ENCODE measurements around the gene PIANP. TPM values are rescaled to one million over a fixed set of nuclear protein-coding genes. Genes with fewer than 3 reads are reported as not detected.

PIANP gene
- total RNA-seq, 1 donor from 2014 or later, result 0.18 TPM

DNA sequence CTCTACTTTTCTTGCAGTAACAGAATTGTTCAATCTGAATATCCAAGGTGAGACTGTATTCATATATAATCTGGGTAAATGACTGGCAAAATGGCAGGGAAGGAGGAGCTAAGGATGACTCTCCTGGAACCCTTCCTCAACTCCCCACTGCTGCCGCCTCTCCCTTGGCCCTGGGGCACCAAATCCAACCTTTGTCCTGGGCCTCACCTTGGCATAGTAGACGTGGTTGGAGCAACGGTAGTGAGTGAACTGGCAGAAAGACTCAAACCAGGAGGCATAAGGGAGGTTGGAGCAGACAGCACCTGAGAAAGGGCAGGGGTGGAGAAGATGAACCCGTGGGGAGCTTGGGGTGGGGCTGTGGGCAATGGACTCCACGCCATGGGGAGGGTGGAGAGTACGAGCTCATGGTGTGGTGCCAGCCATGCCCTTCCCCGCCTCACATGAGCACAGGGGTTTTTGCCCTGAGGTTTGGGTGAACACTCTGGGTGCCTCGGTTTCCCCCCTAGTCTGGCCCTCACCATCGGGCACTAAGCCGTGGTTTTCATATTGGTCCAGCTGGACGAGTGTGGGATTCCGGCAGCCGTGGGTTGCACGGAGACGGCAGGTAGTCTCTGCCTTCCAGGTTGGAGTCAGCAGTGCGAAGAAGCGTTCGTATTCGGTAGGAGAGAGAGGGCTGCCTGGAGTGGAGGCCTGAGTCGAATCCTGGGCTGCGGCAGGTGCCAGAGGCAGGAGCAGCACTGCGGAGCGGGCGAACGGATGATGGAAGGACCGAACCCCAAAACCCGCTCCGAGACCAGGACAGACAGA is 54.1 kb downstream of the PIANP start:
- TF ChIP-seq, protein P1, sequence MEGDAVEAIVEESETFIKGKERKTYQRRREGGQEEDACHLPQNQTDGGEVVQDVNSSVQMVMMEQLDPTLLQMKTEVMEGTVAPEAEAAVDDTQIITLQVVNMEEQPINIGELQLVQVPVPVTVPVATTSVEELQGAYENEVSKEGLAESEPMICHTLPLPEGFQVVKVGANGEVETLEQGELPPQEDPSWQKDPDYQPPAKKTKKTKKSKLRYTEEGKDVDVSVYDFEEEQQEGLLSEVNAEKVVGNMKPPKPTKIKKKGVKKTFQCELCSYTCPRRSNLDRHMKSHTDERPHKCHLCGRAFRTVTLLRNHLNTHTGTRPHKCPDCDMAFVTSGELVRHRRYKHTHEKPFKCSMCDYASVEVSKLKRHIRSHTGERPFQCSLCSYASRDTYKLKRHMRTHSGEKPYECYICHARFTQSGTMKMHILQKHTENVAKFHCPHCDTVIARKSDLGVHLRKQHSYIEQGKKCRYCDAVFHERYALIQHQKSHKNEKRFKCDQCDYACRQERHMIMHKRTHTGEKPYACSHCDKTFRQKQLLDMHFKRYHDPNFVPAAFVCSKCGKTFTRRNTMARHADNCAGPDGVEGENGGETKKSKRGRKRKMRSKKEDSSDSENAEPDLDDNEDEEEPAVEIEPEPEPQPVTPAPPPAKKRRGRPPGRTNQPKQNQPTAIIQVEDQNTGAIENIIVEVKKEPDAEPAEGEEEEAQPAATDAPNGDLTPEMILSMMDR (IDR thresholded peaks at IDR 0.05), result no peak
- Histone ChIP-seq H3K4me3 (peak overlapping the region; percentile 54), H3K27me3 (ENCODE audit: low read depth) (no peaks in the 10 kb centered on the region), H3K36me3 (peaks cover 33% of the 10 kb centered on the region), H3K4me1 (peaks cover 25% of the 10 kb centered on the region), H3K9me3 (no peaks in the 10 kb centered on the region), H3K27ac (peak overlapping the region; percentile 62)
- ATAC-seq, result no peak
- DNase-seq, result no peak
- intact Hi-C loops (cut with DNase I), result no loop called here

DNA sequence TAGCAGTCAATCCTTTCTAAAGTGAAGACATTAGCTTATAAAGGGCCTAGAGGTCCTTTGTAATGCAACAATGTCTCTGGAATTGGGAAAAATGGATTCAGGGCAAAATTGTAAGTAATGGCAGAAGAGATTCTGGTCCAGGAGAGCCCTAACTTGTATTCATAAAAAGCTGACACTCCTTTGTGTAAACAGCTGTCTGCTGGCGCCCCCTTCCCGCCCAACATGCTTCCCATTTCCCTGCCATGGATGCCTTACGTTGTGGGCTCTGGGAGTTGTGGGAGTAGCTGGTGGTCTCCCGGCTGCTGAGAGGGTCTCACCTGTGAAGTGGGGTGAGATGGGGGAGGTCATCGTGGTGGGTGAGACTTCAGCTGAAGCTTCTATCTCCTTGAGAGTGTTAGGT is 55.7 kb downstream of the PIANP start:
- H3K27me3 ChIP-seq (ENCODE audit: low read depth), result no peaks in the 10 kb centered on the region
- DNase-seq (no peak), ATAC-seq (no peak)
- H3K27ac ChIP-seq, result peak overlapping the region; percentile 70
- H3K4me3 ChIP-seq, result no peak overlapping the region
- no peaks in the 10 kb centered on the region for H3K9me3 ChIP-seq
- peaks cover 17% of the 10 kb centered on the region for H3K36me3 ChIP-seq
- peaks cover 25% of the 10 kb centered on the region for H3K4me1 ChIP-seq
- TF ChIP-seq, protein P1 (IDR thresholded peaks at IDR 0.05), result peak; percentile 20
- intact Hi-C loops (cut with DNase I), result no loop called here

DNA sequence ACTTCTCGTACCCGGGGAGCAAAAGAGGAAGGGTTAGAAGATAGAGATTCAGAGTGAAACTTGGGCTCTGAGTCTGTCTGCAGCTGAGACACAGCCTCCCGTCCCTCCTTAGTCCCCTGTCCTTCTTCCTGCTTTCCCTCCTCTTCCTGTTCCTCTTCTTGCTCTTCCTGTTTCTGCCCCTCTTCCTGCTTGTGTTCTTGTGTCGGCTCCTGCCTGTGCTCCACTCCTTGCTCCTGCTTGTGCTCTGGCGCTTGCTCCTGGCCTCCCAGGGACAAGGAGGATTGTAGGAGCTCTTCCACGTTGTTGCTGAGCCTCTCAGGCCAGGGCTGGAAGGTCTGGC is 56.4 kb downstream of the PIANP start:
- ATAC-seq, result peak; percentile 48 to 74
- H3K4me3 ChIP-seq, result no peak overlapping the region

More for the DNA sequence above, 56.4 kb downstream of the PIANP start:
- H3K36me3 ChIP-seq, result peaks cover 12% of the 10 kb centered on the region
- peaks cover 25% of the 10 kb centered on the region for H3K4me1 ChIP-seq
- TF ChIP-seq, protein P1 (IDR thresholded peaks at IDR 0.05), result no peak
- DNase-seq, result no peak
- H3K9me3 ChIP-seq, result no peaks in the 10 kb centered on the region
- H3K27me3 ChIP-seq (ENCODE audit: low read depth), result no peaks in the 10 kb centered on the region
- H3K27ac ChIP-seq, result peak overlapping the region; percentile 70
- intact Hi-C loops (cut with DNase I), result no loop called here

Other genes starting within 250 kb of the PIANP start
- gene TAPBPL, start 248.8 kb downstream of the PIANP start, total RNA-seq, result 32.4 TPM
- 6.8 TPM for gene VAMP1, start 230.1 kb downstream of the PIANP start, total RNA-seq
- gene MRPL51, start 207.6 kb downstream of the PIANP start, total RNA-seq, result 121 TPM
- 32.0 TPM for gene NCAPD2, start 206.7 kb downstream of the PIANP start, total RNA-seq
- 766 TPM for gene GAPDH, start 166.3 kb downstream of the PIANP start, total RNA-seq
- gene IFFO1, start 144.8 kb downstream of the PIANP start, total RNA-seq, result 27.6 TPM
- 30.2 TPM for gene NOP2, start 132.5 kb downstream of the PIANP start, total RNA-seq
- 169 TPM for gene CHD4, start 93.4 kb downstream of the PIANP start, total RNA-seq
- gene LPAR5, start 64.9 kb downstream of the PIANP start, total RNA-seq, result 3.8 TPM
- 7.2 TPM for gene ACRBP, start 53.4 kb downstream of the PIANP start, total RNA-seq
- gene ING4, start 37.7 kb downstream of the PIANP start, total RNA-seq, result 41.3 TPM
- 48.7 TPM for gene ZNF384, start 11.4 kb downstream of the PIANP start, total RNA-seq
- gene COPS7A, start 23.2 kb upstream of the PIANP start, total RNA-seq, result 55.1 TPM
- 108 TPM for gene MLF2, start 52.3 kb upstream of the PIANP start, total RNA-seq
- 267 TPM for gene PTMS, start 65.5 kb upstream of the PIANP start, total RNA-seq
- 2.1 TPM for gene LAG3, start 71.7 kb upstream of the PIANP start, total RNA-seq
- 80.3 TPM for gene CD4, start 88.7 kb upstream of the PIANP start, total RNA-seq
- 21.5 TPM for gene GPR162, start 121.0 kb upstream of the PIANP start, total RNA-seq
- 7.0 TPM for gene P3H3, start 127.6 kb upstream of the PIANP start, total RNA-seq
- 1.0 TPM for gene GNB3, start 140.1 kb upstream of the PIANP start, total RNA-seq
- 2.9 TPM for gene CDCA3, start 150.5 kb upstream of the PIANP start, total RNA-seq
- 58.6 TPM for gene USP5, start 151.3 kb upstream of the PIANP start, total RNA-seq
- 278 TPM for gene TPI1, start 166.7 kb upstream of the PIANP start, total RNA-seq
- gene SPSB2, start 172.5 kb upstream of the PIANP start, total RNA-seq, result 25.5 TPM
- 26.6 TPM for gene LRRC23, start 204.0 kb upstream of the PIANP start, total RNA-seq
- gene ENO2, start 213.8 kb upstream of the PIANP start, total RNA-seq, result 41.9 TPM
- gene ATN1, start 227.1 kb upstream of the PIANP start, total RNA-seq, result 123 TPM
- gene RNU7-1, start 243.0 kb upstream of the PIANP start, total RNA-seq, result not detected
- gene C12orf57, start 243.2 kb upstream of the PIANP start, total RNA-seq, result 181 TPM

Data from lower lobe of right lung (tissue), 2 donors.